Activated naive CD4-positive, alpha-beta T cell treated with anti-CD3 and anti-CD28 coated beads, Interleukin-2, amount 50 U/mL, for 24 hours (primary cell): Measurements from ENCODE around the gene ROM1.

ENCODE experiments used
- H3K27ac Mint-ChIP-seq: one replicate; pipeline ENCODE4 v1.8.0; 2021; ENCODE audit warnings: mild to moderate bottlenecking, mixed read lengths
- H3K27me3 Mint-ChIP-seq: one replicate; pipeline ENCODE4 v1.8.0; 2021; ENCODE audit warnings: mixed read lengths
- H3K36me3 Mint-ChIP-seq: one replicate; pipeline ENCODE4 v1.8.0; 2021; ENCODE audit warnings: mixed read lengths
- H3K4me1 Mint-ChIP-seq: one replicate; pipeline ENCODE4 v1.8.0; 2021; ENCODE audit warnings: mixed read lengths
- H3K4me3 Mint-ChIP-seq: one replicate; pipeline ENCODE4 v1.8.0; 2021; ENCODE audit warnings: mild to moderate bottlenecking, mixed read lengths
- H3K9me3 Mint-ChIP-seq: one replicate; pipeline ENCODE4 v1.8.0; 2021; ENCODE audit warnings: mixed read lengths

The ROM1 gene

GRCh38 chr11:62600367-62601121 is 12.5 kb upstream of the ROM1 start:
- peak overlapping the region; percentile 83 for H3K27ac Mint-ChIP-seq
- peaks cover 53% of the 10 kb centered on the region for H3K4me1 Mint-ChIP-seq
- no peaks in the 10 kb centered on the region for H3K27me3 Mint-ChIP-seq
- peaks cover 36% of the 10 kb centered on the region for H3K36me3 Mint-ChIP-seq
- no peaks in the 10 kb centered on the region for H3K9me3 Mint-ChIP-seq
- peak overlapping the region; percentile 98 for H3K4me3 Mint-ChIP-seq

- peak overlapping the region; percentile 83 for H3K27ac Mint-ChIP-seq
- no peaks in the 10 kb centered on the region for H3K27me3 Mint-ChIP-seq
- H3K9me3 Mint-ChIP-seq = no peaks in the 10 kb centered on the region
- peaks cover 53% of the 10 kb centered on the region for H3K4me1 Mint-ChIP-seq
- H3K4me3 Mint-ChIP-seq = peak overlapping the region; percentile 98
- H3K36me3 Mint-ChIP-seq = peaks cover 35% of the 10 kb centered on the region
Measured at GRCh38 chr11:62601122-62601371, 12.0 kb upstream of the ROM1 start.

- H3K27me3 Mint-ChIP-seq = no peaks in the 10 kb centered on the region
- H3K36me3 Mint-ChIP-seq = peaks cover 35% of the 10 kb centered on the region
- H3K4me1 Mint-ChIP-seq = peaks cover 53% of the 10 kb centered on the region
- no peaks in the 10 kb centered on the region for H3K9me3 Mint-ChIP-seq
- H3K4me3 Mint-ChIP-seq = peak within 1 kb of the TSS; percentile 98
- peak within 1 kb of the TSS; percentile 83 for H3K27ac Mint-ChIP-seq
Measured at GRCh38 chr11:62601372-62602140, 11.5 kb upstream of the ROM1 start, which contains the start of gene MTA2. Gene MTA2 (minus strand): TSS chr11:62601865. CDS start chr11:62601450, 415 bp downstream.

- Mint-ChIP-seq H3K27me3 (no peaks in the 10 kb centered on the region), H3K36me3 (peaks cover 32% of the 10 kb centered on the region), H3K4me1 (peaks cover 52% of the 10 kb centered on the region), H3K9me3 (no peaks in the 10 kb centered on the region), H3K27ac (peak overlapping the region; percentile 83), H3K4me3 (peak overlapping the region; percentile 98)
Measured at GRCh38 chr11:62602141-62603071, 10.7 kb upstream of the ROM1 start.

GRCh38 chr11:62603072-62603408 is 10.0 kb upstream of the ROM1 start:
- no peaks in the 10 kb centered on the region for H3K27me3 Mint-ChIP-seq
- H3K27ac Mint-ChIP-seq = peak overlapping the region; percentile 73
- H3K9me3 Mint-ChIP-seq = no peaks in the 10 kb centered on the region
- H3K4me3 Mint-ChIP-seq = peak overlapping the region; percentile 73
- peaks cover 29% of the 10 kb centered on the region for H3K36me3 Mint-ChIP-seq
- peaks cover 52% of the 10 kb centered on the region for H3K4me1 Mint-ChIP-seq

DNA sequence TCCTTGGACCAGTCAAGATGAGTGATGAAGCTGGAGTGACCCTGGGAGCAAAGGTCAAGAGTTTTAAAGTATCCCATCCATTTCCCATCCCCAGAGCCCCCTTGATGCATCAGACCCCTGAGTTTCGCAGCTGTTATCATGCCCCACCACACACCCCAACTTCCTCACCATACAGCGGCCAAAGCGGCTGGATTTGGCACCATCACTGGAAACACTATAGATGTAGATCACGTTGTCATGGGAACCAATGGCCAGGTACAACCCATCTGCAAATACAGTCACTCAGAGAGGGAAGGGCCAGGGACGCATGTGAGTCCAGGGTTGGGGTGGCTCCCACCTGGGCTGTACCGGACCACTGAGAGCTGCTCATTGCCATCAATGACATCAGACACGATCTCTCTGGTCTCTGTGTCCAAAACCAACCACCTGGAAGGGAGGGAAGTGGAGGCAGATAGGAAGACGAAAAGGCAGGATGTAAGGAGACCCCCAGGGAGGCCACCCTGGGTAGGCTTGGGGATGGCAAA is 9.2 kb upstream of the ROM1 start:
- peak overlapping the region; percentile 73 for H3K27ac Mint-ChIP-seq
- no peaks in the 10 kb centered on the region for H3K9me3 Mint-ChIP-seq
- peaks cover 50% of the 10 kb centered on the region for H3K4me1 Mint-ChIP-seq
- H3K36me3 Mint-ChIP-seq = peaks cover 23% of the 10 kb centered on the region
- H3K27me3 Mint-ChIP-seq = no peaks in the 10 kb centered on the region
- peak overlapping the region; percentile 73 for H3K4me3 Mint-ChIP-seq

- Mint-ChIP-seq H3K4me1 (peaks cover 50% of the 10 kb centered on the region), H3K36me3 (peaks cover 19% of the 10 kb centered on the region), H3K4me3 (no peak overlapping the region)
Measured at GRCh38 chr11:62604460-62605120, 8.5 kb upstream of the ROM1 start.

GRCh38 chr11:62605467-62605866 is 7.6 kb upstream of the ROM1 start:
- Mint-ChIP-seq H3K4me1 (peaks cover 51% of the 10 kb centered on the region), H3K27ac (no peak overlapping the region), H3K9me3 (no peaks in the 10 kb centered on the region), H3K36me3 (peaks cover 12% of the 10 kb centered on the region), H3K27me3 (no peaks in the 10 kb centered on the region), H3K4me3 (no peak overlapping the region)

More at GRCh38 chr11:62604460-62605120, 8.5 kb upstream of the ROM1 start:
- H3K9me3 Mint-ChIP-seq = no peaks in the 10 kb centered on the region
- H3K27ac Mint-ChIP-seq = no peak overlapping the region
- H3K27me3 Mint-ChIP-seq = no peaks in the 10 kb centered on the region

GRCh38 chr11:62605902-62606301 is 7.2 kb upstream of the ROM1 start:
- no peak overlapping the region for H3K27ac Mint-ChIP-seq
- peaks cover 55% of the 10 kb centered on the region for H3K4me1 Mint-ChIP-seq
- no peaks in the 10 kb centered on the region for H3K27me3 Mint-ChIP-seq
- H3K36me3 Mint-ChIP-seq = peaks cover 11% of the 10 kb centered on the region
- H3K4me3 Mint-ChIP-seq = no peak overlapping the region
- H3K9me3 Mint-ChIP-seq = no peaks in the 10 kb centered on the region

DNA sequence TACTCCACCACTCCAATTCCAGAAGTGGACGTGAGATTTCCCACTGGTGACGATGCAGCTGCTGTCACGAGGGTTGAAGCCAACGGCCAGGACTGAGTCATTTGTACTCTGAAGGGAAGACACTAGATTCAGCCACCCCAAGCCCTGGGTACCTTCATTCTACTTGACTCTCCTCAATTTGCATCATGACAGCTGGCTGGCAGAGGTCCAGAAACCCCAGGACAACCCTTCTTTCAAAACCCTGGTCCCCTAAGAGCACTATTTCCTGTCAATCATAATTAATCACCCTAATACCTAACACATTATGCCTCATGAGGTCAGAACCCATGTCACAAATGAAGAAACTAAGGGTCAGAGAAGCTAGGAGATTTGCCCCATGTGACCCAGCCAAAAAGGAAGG is 5.3 kb upstream of the ROM1 start:
- Mint-ChIP-seq H3K4me3 (no peak overlapping the region), H3K9me3 (no peaks in the 10 kb centered on the region), H3K36me3 (peaks cover 7% of the 10 kb centered on the region), H3K27ac (no peak overlapping the region), H3K27me3 (no peaks in the 10 kb centered on the region), H3K4me1 (peaks cover 54% of the 10 kb centered on the region)

- peak overlapping the region; percentile 83 for H3K27ac Mint-ChIP-seq
Measured at GRCh38 chr11:62608776-62609175, 4.3 kb upstream of the ROM1 start.

DNA sequence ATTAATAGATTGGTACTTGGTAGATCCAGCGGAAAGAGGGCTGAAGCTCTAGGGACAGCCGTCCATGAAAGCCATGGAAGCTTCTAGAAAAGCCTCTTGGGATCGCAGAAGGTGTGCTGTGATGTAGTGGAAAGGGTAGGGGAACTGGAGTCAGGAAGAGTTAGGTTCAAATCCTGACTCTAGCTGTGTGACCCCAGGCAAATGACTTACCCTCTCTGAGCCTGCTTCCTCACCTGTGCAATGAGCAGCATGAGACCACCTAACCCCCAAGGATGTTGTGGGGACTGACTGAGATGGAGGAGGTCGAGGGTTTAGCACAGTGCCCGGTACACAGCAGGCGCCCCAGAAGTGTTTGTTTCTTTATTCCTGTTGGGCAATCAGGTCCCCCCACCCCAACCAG is 2.7 kb upstream of the ROM1 start:
- Mint-ChIP-seq H3K27me3 (no peaks in the 10 kb centered on the region), H3K36me3 (peaks cover 7% of the 10 kb centered on the region), H3K4me1 (peaks cover 59% of the 10 kb centered on the region), H3K9me3 (no peaks in the 10 kb centered on the region), H3K27ac (peak overlapping the region; percentile 84), H3K4me3 (peak overlapping the region; percentile 82)

More at GRCh38 chr11:62608776-62609175, 4.3 kb upstream of the ROM1 start:
- H3K27me3 Mint-ChIP-seq = no peaks in the 10 kb centered on the region
- no peak overlapping the region for H3K4me3 Mint-ChIP-seq
- peaks cover 54% of the 10 kb centered on the region for H3K4me1 Mint-ChIP-seq
- peaks cover 4% of the 10 kb centered on the region for H3K36me3 Mint-ChIP-seq
- no peaks in the 10 kb centered on the region for H3K9me3 Mint-ChIP-seq

- Mint-ChIP-seq H3K4me1 (peaks cover 59% of the 10 kb centered on the region), H3K27me3 (no peaks in the 10 kb centered on the region), H3K36me3 (peaks cover 7% of the 10 kb centered on the region), H3K9me3 (no peaks in the 10 kb centered on the region), H3K4me3 (peak overlapping the region; percentile 95), H3K27ac (peak overlapping the region; percentile 96)
Measured at GRCh38 chr11:62610814-62611704, 2.0 kb upstream of the ROM1 start.

GRCh38 chr11:62611705-62612365 is 1.2 kb upstream of the ROM1 start:
- Mint-ChIP-seq H3K27ac (peak overlapping the region; percentile 96), H3K4me1 (peaks cover 57% of the 10 kb centered on the region), H3K36me3 (peaks cover 7% of the 10 kb centered on the region), H3K27me3 (no peaks in the 10 kb centered on the region), H3K9me3 (no peaks in the 10 kb centered on the region), H3K4me3 (peak overlapping the region; percentile 95)
